ENCODE measurements around the gene NTRK3.

Gene NTRK3

GRCh38 chr15:88029696-88030095 lies 226.8 kb downstream of the NTRK3 start:
- no peak for DNase-seq
- no peaks in the 10 kb centered on the region for H3K79me2 ChIP-seq (ENCODE audit: control insufficient read depth, insufficient read depth, low read length, poor library complexity)
- no peak overlapping the region for H2BK12ac ChIP-seq (ENCODE audit: low read length)
- H2AK5ac ChIP-seq (ENCODE audit: low read length), result no peak overlapping the region
- H2BK5ac ChIP-seq (ENCODE audit: low read depth, low read length, poor library complexity), result no peak overlapping the region
- H3K36me3 ChIP-seq (ENCODE audit: control insufficient read depth in 1 of 2, insufficient read depth in 2 of 2, low read length in 2 of 2), result no peaks in the 10 kb centered on the region
- H3K18ac ChIP-seq (ENCODE audit: low read length), result no peak overlapping the region
- H3K4me1 ChIP-seq (ENCODE audit: control insufficient read depth in 1 of 2, insufficient read depth in 2 of 2, low read length in 2 of 2), result no peaks in the 10 kb centered on the region
- H3K4ac ChIP-seq (ENCODE audit: low read depth, low read length), result no peak overlapping the region
- peaks cover 3% of the 10 kb centered on the region for H3K9me3 ChIP-seq (ENCODE audit: insufficient read depth, low read depth, low read length)
- no peak overlapping the region for H2AFZ ChIP-seq (ENCODE audit: insufficient read depth, low read length, poor library complexity)
- no peak overlapping the region for H2BK120ac ChIP-seq (ENCODE audit: insufficient read depth, low read length, poor library complexity)
- no peak overlapping the region for H3K9ac ChIP-seq (ENCODE audit: low read length)
- H4K12ac ChIP-seq (ENCODE audit: low read depth, low read length), result no peak overlapping the region
- no peak overlapping the region for H3K23ac ChIP-seq (ENCODE audit: low read length)
- no peak overlapping the region for H3K4me3 ChIP-seq (ENCODE audit: low read depth, low read length)
- H3K4me2 ChIP-seq (ENCODE audit: low read length), result no peak overlapping the region
- no peak overlapping the region for H4K8ac ChIP-seq (ENCODE audit: low read depth, low read length)
- H3K27me3 ChIP-seq (ENCODE audit: insufficient read depth, low read length), result no peaks in the 10 kb centered on the region
- no CpG with 5 or more reads among the region's 2 CpGs for WGBS (ENCODE audit: extremely low coverage, insufficient coverage, insufficient read length)
- H4K91ac ChIP-seq (ENCODE audit: low read depth, low read length), result no peak overlapping the region
- peaks cover 2% of the 10 kb centered on the region for H3K79me1 ChIP-seq (ENCODE audit: low read length)
- H3K27ac ChIP-seq (ENCODE audit: low read depth, low read length), result no peak overlapping the region
- no peak overlapping the region for H3K14ac ChIP-seq (ENCODE audit: low read length)

GRCh38 chr15:88028024-88028423 lies 228.5 kb downstream of the NTRK3 start:
- Histone ChIP-seq H3K4me2 (ENCODE audit: low read length) (no peak overlapping the region), H3K79me1 (ENCODE audit: low read length) (peaks cover 2% of the 10 kb centered on the region), H4K12ac (ENCODE audit: low read depth, low read length) (no peak overlapping the region), H2AK5ac (ENCODE audit: low read length) (no peak overlapping the region), H3K23ac (ENCODE audit: low read length) (no peak overlapping the region), H2AFZ (ENCODE audit: insufficient read depth, low read length, poor library complexity) (no peak overlapping the region), H3K27ac (ENCODE audit: low read depth, low read length) (no peak overlapping the region), H3K4me1 (ENCODE audit: control insufficient read depth in 1 of 2, insufficient read depth in 2 of 2, low read length in 2 of 2) (no peaks in the 10 kb centered on the region), H3K36me3 (ENCODE audit: control insufficient read depth in 1 of 2, insufficient read depth in 2 of 2, low read length in 2 of 2) (no peaks in the 10 kb centered on the region), H3K79me2 (ENCODE audit: control insufficient read depth, insufficient read depth, low read length, poor library complexity) (no peaks in the 10 kb centered on the region), H3K9me3 (ENCODE audit: insufficient read depth, low read depth, low read length) (peaks cover 3% of the 10 kb centered on the region), H3K18ac (ENCODE audit: low read length) (no peak overlapping the region), H2BK12ac (ENCODE audit: low read length) (no peak overlapping the region), H3K14ac (ENCODE audit: low read length) (no peak overlapping the region), H3K4ac (ENCODE audit: low read depth, low read length) (no peak overlapping the region), H3K27me3 (ENCODE audit: insufficient read depth, low read length) (no peaks in the 10 kb centered on the region), H3K9ac (ENCODE audit: low read length) (no peak overlapping the region), H2BK5ac (ENCODE audit: low read depth, low read length, poor library complexity) (no peak overlapping the region), H3K4me3 (ENCODE audit: low read depth, low read length) (no peak overlapping the region), H2BK120ac (ENCODE audit: insufficient read depth, low read length, poor library complexity) (no peak overlapping the region), H4K8ac (ENCODE audit: low read depth, low read length) (no peak overlapping the region), H4K91ac (ENCODE audit: low read depth, low read length) (no peak overlapping the region)
- WGBS (ENCODE audit: extremely low coverage, insufficient coverage, insufficient read length), result no CpG with 5 or more reads among the region's 3 CpGs
- DNase-seq, result no peak

GRCh38 chr15:88023914-88024313 lies 232.6 kb downstream of the NTRK3 start:
- Histone ChIP-seq H4K12ac (ENCODE audit: low read depth, low read length) (no peak overlapping the region), H4K91ac (ENCODE audit: low read depth, low read length) (no peak overlapping the region), H2AFZ (ENCODE audit: insufficient read depth, low read length, poor library complexity) (no peak overlapping the region), H3K23ac (ENCODE audit: low read length) (no peak overlapping the region), H2BK5ac (ENCODE audit: low read depth, low read length, poor library complexity) (no peak overlapping the region), H3K27ac (ENCODE audit: low read depth, low read length) (no peak overlapping the region), H3K18ac (ENCODE audit: low read length) (no peak overlapping the region), H2AK5ac (ENCODE audit: low read length) (no peak overlapping the region), H3K79me2 (ENCODE audit: control insufficient read depth, insufficient read depth, low read length, poor library complexity) (no peaks in the 10 kb centered on the region), H3K9me3 (ENCODE audit: insufficient read depth, low read depth, low read length) (no peaks in the 10 kb centered on the region), H3K14ac (ENCODE audit: low read length) (no peak overlapping the region), H3K4ac (ENCODE audit: low read depth, low read length) (no peak overlapping the region), H3K4me1 (ENCODE audit: control insufficient read depth in 1 of 2, insufficient read depth in 2 of 2, low read length in 2 of 2) (peaks cover 0 to 2% of the 10 kb centered on the region in 2 experiments), H3K27me3 (ENCODE audit: insufficient read depth, low read length) (no peaks in the 10 kb centered on the region), H4K8ac (ENCODE audit: low read depth, low read length) (no peak overlapping the region), H3K36me3 (ENCODE audit: control insufficient read depth in 1 of 2, insufficient read depth in 2 of 2, low read length in 2 of 2) (no peaks in the 10 kb centered on the region), H3K4me3 (ENCODE audit: low read depth, low read length) (no peak overlapping the region), H3K4me2 (ENCODE audit: low read length) (no peak overlapping the region), H2BK12ac (ENCODE audit: low read length) (no peak overlapping the region), H3K79me1 (ENCODE audit: low read length) (no peaks in the 10 kb centered on the region), H3K9ac (ENCODE audit: low read length) (no peak overlapping the region), H2BK120ac (ENCODE audit: insufficient read depth, low read length, poor library complexity) (no peak overlapping the region)
- DNase-seq, result no peak
- no CpG with 5 or more reads among the region's 5 CpGs for WGBS (ENCODE audit: extremely low coverage, insufficient coverage, insufficient read length)

- Histone ChIP-seq H4K91ac (ENCODE audit: low read depth, low read length) (no peak overlapping the region), H3K27me3 (ENCODE audit: insufficient read depth, low read length) (no peaks in the 10 kb centered on the region), H3K9me3 (ENCODE audit: insufficient read depth, low read depth, low read length) (peaks cover 2% of the 10 kb centered on the region), H3K18ac (ENCODE audit: low read length) (no peak overlapping the region), H3K79me2 (ENCODE audit: control insufficient read depth, insufficient read depth, low read length, poor library complexity) (no peaks in the 10 kb centered on the region), H3K4me1 (ENCODE audit: control insufficient read depth in 1 of 2, insufficient read depth in 2 of 2, low read length in 2 of 2) (peaks cover 0 to 2% of the 10 kb centered on the region in 2 experiments), H4K12ac (ENCODE audit: low read depth, low read length) (no peak overlapping the region), H3K36me3 (ENCODE audit: control insufficient read depth in 1 of 2, insufficient read depth in 2 of 2, low read length in 2 of 2) (no peaks in the 10 kb centered on the region), H4K8ac (ENCODE audit: low read depth, low read length) (no peak overlapping the region), H3K4me2 (ENCODE audit: low read length) (no peak overlapping the region), H3K14ac (ENCODE audit: low read length) (no peak overlapping the region), H2BK120ac (ENCODE audit: insufficient read depth, low read length, poor library complexity) (no peak overlapping the region), H3K9ac (ENCODE audit: low read length) (no peak overlapping the region), H3K27ac (ENCODE audit: low read depth, low read length) (no peak overlapping the region), H2AFZ (ENCODE audit: insufficient read depth, low read length, poor library complexity) (no peak overlapping the region), H2BK12ac (ENCODE audit: low read length) (no peak overlapping the region), H3K79me1 (ENCODE audit: low read length) (no peaks in the 10 kb centered on the region), H2BK5ac (ENCODE audit: low read depth, low read length, poor library complexity) (no peak overlapping the region), H3K23ac (ENCODE audit: low read length) (no peak overlapping the region), H3K4me3 (ENCODE audit: low read depth, low read length) (no peak overlapping the region), H2AK5ac (ENCODE audit: low read length) (no peak overlapping the region), H3K4ac (ENCODE audit: low read depth, low read length) (no peak overlapping the region)
- WGBS (ENCODE audit: extremely low coverage, insufficient coverage, insufficient read length), result no CpG with 5 or more reads among the region's 2 CpGs
- no peak for DNase-seq
Measured at GRCh38 chr15:88022716-88023115, 233.8 kb downstream of the NTRK3 start.

Data from trophoblast cell (in vitro differentiated cells and primary cell).